Measurements from ENCODE around the gene CASTOR1. TPM values are rescaled to one million over a fixed set of nuclear protein-coding genes. Genes with fewer than 3 reads are reported as not detected.
A peak's percentile ranks its signal among the peaks of the same experiment; 100 is the strongest.

CASTOR1 gene
- total and polyA plus RNA-seq, 4 donors = 12.6 to 26.5 (median 15.3) TPM

- DNase-seq (no peak), ATAC-seq (ENCODE audit: insufficient read depth, low FRiP score) (no peak)
- H3K27ac ChIP-seq (ENCODE audit: low read depth in 1 of 2, low read length in 1 of 2) = no peak overlapping the region
- H3K9ac ChIP-seq (ENCODE audit: insufficient read depth in 1 of 2, low read length in 2 of 2) = no peak overlapping the region
- peaks cover 3 to 37% (median 26%) of the 10 kb centered on the region in 5 donors for H3K4me1 ChIP-seq (ENCODE audit: control insufficient read depth in 5 of 5, insufficient read depth in 5 of 5, low read length in 5 of 5)
- no peak overlapping the region for H3K4me3 ChIP-seq
- no peak for TF ChIP-seq CTCF (IDR thresholded peaks at IDR 0.05; ENCODE audit: control extremely low read depth, extremely low read depth)
- H3K9me3 ChIP-seq (ENCODE audit: control insufficient read depth in 4 of 4, insufficient read depth in 3 of 4, low read length in 3 of 4) = no peaks in the 10 kb centered on the region
- H3K36me3 ChIP-seq (ENCODE audit: control insufficient read depth in 4 of 4, insufficient read depth in 4 of 4, low read length in 4 of 4) = peaks cover 0 to 48% (median 31%) of the 10 kb centered on the region in 4 donors
- WGBS, 2 donors = 96 to 98% methylated on average over 9 of the region's 9 CpGs
- no peaks in the 10 kb centered on the region for H3K27me3 ChIP-seq (ENCODE audit: control insufficient read depth in 3 of 3, insufficient read depth in 3 of 3, low read length in 2 of 3)
Observed at GRCh38 chr22:30294066-30294465, 4.8 kb upstream of the CASTOR1 start.

GRCh38 chr22:30293026-30293425, 3.7 kb upstream of the CASTOR1 start:
- no peak for TF ChIP-seq CTCF (IDR thresholded peaks at IDR 0.05; ENCODE audit: control extremely low read depth, extremely low read depth)
- Histone ChIP-seq H3K4me3 (no peak overlapping the region), H3K27ac (ENCODE audit: low read depth in 1 of 2, low read length in 1 of 2) (peak overlapping the region in 1 of 2 donors; percentile 89), H3K27me3 (ENCODE audit: control insufficient read depth in 3 of 3, insufficient read depth in 3 of 3, low read length in 2 of 3) (no peaks in the 10 kb centered on the region), H3K4me1 (ENCODE audit: control insufficient read depth in 5 of 5, insufficient read depth in 5 of 5, low read length in 5 of 5) (peaks cover 4 to 32% (median 29%) of the 10 kb centered on the region in 5 donors), H3K36me3 (ENCODE audit: control insufficient read depth in 4 of 4, insufficient read depth in 4 of 4, low read length in 4 of 4) (peaks cover 0 to 46% (median 29%) of the 10 kb centered on the region in 4 donors), H3K9ac (ENCODE audit: insufficient read depth in 1 of 2, low read length in 2 of 2) (no peak overlapping the region), H3K9me3 (ENCODE audit: control insufficient read depth in 4 of 4, insufficient read depth in 3 of 4, low read length in 3 of 4) (no peaks in the 10 kb centered on the region)
- 94 to 98% methylated on average over 7 of the region's 7 CpGs for WGBS, 2 donors
- DNase-seq = no peak
- no peak for ATAC-seq (ENCODE audit: insufficient read depth, low FRiP score)

- H3K36me3 ChIP-seq (ENCODE audit: control insufficient read depth in 4 of 4, insufficient read depth in 4 of 4, low read length in 4 of 4) = peaks cover 0 to 40% (median 26%) of the 10 kb centered on the region in 4 donors
- no peak overlapping the region for H3K4me3 ChIP-seq
- no peaks in the 10 kb centered on the region for H3K27me3 ChIP-seq (ENCODE audit: control insufficient read depth in 3 of 3, insufficient read depth in 3 of 3, low read length in 2 of 3)
- no peak overlapping the region for H3K9ac ChIP-seq (ENCODE audit: insufficient read depth in 1 of 2, low read length in 2 of 2)
- DNase-seq (no peak), ATAC-seq (ENCODE audit: insufficient read depth, low FRiP score) (no peak)
- TF ChIP-seq CTCF (IDR thresholded peaks at IDR 0.05; ENCODE audit: control extremely low read depth, extremely low read depth) = no peak
- 91 to 92% methylated on average over 18 of the region's 18 CpGs for WGBS, 2 donors
- peaks cover 4 to 35% (median 25%) of the 10 kb centered on the region in 5 donors for H3K4me1 ChIP-seq (ENCODE audit: control insufficient read depth in 5 of 5, insufficient read depth in 5 of 5, low read length in 5 of 5)
- H3K9me3 ChIP-seq (ENCODE audit: control insufficient read depth in 4 of 4, insufficient read depth in 3 of 4, low read length in 3 of 4) = no peaks in the 10 kb centered on the region
- H3K27ac ChIP-seq (ENCODE audit: low read depth in 1 of 2, low read length in 1 of 2) = peak overlapping the region; percentile 74 to 89
Observed at GRCh38 chr22:30292069-30292970, 3.0 kb upstream of the CASTOR1 start.
